ENCODE data around the gene KLF13. TPM values are rescaled to one million over a fixed set of nuclear protein-coding genes. Genes with fewer than 3 reads are reported as not detected.

Gene KLF13
- total RNA-seq, 1 donor = 58.6 TPM

- no peak overlapping the region for H3K4me2 ChIP-seq (ENCODE audit: insufficient read depth, low read length)
- H3K9me3 ChIP-seq (ENCODE audit: low read depth, low read length) = no peaks in the 10 kb centered on the region
- H2AFZ ChIP-seq (ENCODE audit: low read length) = no peak overlapping the region
- H3K4me1 ChIP-seq (ENCODE audit: insufficient read depth, low read length) = peaks cover 10% of the 10 kb centered on the region
- no peak for TF ChIP-seq CTCF (IDR thresholded peaks at IDR 0.05; ENCODE audit: extremely low read depth, low read depth, low read length)
- no peaks in the 10 kb centered on the region for H3K36me3 ChIP-seq (ENCODE audit: insufficient read depth, low read length)
- H3K4me3 ChIP-seq (ENCODE audit: insufficient read depth, low read length) = no peak overlapping the region
- no peak overlapping the region for H3K27ac ChIP-seq (ENCODE audit: low read depth, low read length)
- peak; percentile 43 for DNase-seq (ENCODE audit: insufficient read length, low spot score, missing footprints)
- H3K27me3 ChIP-seq (ENCODE audit: insufficient read depth, low read length) = no peaks in the 10 kb centered on the region
- peaks cover 74% of the 10 kb centered on the region for H3K79me2 ChIP-seq (ENCODE audit: insufficient read depth, low read length)
- H4K20me1 ChIP-seq (ENCODE audit: insufficient read depth, low read length) = peaks cover 43% of the 10 kb centered on the region
These were observed 3.6 kb downstream of the KLF13 start for GRCh38 chr15:31330111-31330785.

- no peak overlapping the region for H3K27ac ChIP-seq (ENCODE audit: low read depth, low read length)
- H3K36me3 ChIP-seq (ENCODE audit: insufficient read depth, low read length) = no peaks in the 10 kb centered on the region
- no peak overlapping the region for H3K4me3 ChIP-seq (ENCODE audit: insufficient read depth, low read length)
- no peaks in the 10 kb centered on the region for H3K27me3 ChIP-seq (ENCODE audit: insufficient read depth, low read length)
- H2AFZ ChIP-seq (ENCODE audit: low read length) = no peak overlapping the region
- no peaks in the 10 kb centered on the region for H3K9me3 ChIP-seq (ENCODE audit: low read depth, low read length)
- peak; percentile 49 for DNase-seq (ENCODE audit: insufficient read length, low spot score, missing footprints)
- H3K4me2 ChIP-seq (ENCODE audit: insufficient read depth, low read length) = no peak overlapping the region
- H4K20me1 ChIP-seq (ENCODE audit: insufficient read depth, low read length) = peaks cover 47% of the 10 kb centered on the region
- peaks cover 79% of the 10 kb centered on the region for H3K79me2 ChIP-seq (ENCODE audit: insufficient read depth, low read length)
- TF ChIP-seq CTCF (IDR thresholded peaks at IDR 0.05; ENCODE audit: extremely low read depth, low read depth, low read length) = no peak
- peaks cover 8% of the 10 kb centered on the region for H3K4me1 ChIP-seq (ENCODE audit: insufficient read depth, low read length)
These were observed 4.2 kb downstream of the KLF13 start for GRCh38 chr15:31330836-31331235.

GRCh38 chr15:31331389-31331788 is 4.8 kb downstream of the KLF13 start:
- Histone ChIP-seq H3K4me3 (ENCODE audit: insufficient read depth, low read length) (no peak overlapping the region), H4K20me1 (ENCODE audit: insufficient read depth, low read length) (peaks cover 51% of the 10 kb centered on the region), H3K4me2 (ENCODE audit: insufficient read depth, low read length) (no peak overlapping the region), H3K79me2 (ENCODE audit: insufficient read depth, low read length) (peaks cover 84% of the 10 kb centered on the region), H3K36me3 (ENCODE audit: insufficient read depth, low read length) (no peaks in the 10 kb centered on the region), H3K27ac (ENCODE audit: low read depth, low read length) (no peak overlapping the region), H2AFZ (ENCODE audit: low read length) (no peak overlapping the region), H3K27me3 (ENCODE audit: insufficient read depth, low read length) (no peaks in the 10 kb centered on the region), H3K9me3 (ENCODE audit: low read depth, low read length) (no peaks in the 10 kb centered on the region), H3K4me1 (ENCODE audit: insufficient read depth, low read length) (peaks cover 8% of the 10 kb centered on the region)
- no peak for TF ChIP-seq CTCF (IDR thresholded peaks at IDR 0.05; ENCODE audit: extremely low read depth, low read depth, low read length)
- peak; percentile 2 for DNase-seq (ENCODE audit: insufficient read length, low spot score, missing footprints)

DNA sequence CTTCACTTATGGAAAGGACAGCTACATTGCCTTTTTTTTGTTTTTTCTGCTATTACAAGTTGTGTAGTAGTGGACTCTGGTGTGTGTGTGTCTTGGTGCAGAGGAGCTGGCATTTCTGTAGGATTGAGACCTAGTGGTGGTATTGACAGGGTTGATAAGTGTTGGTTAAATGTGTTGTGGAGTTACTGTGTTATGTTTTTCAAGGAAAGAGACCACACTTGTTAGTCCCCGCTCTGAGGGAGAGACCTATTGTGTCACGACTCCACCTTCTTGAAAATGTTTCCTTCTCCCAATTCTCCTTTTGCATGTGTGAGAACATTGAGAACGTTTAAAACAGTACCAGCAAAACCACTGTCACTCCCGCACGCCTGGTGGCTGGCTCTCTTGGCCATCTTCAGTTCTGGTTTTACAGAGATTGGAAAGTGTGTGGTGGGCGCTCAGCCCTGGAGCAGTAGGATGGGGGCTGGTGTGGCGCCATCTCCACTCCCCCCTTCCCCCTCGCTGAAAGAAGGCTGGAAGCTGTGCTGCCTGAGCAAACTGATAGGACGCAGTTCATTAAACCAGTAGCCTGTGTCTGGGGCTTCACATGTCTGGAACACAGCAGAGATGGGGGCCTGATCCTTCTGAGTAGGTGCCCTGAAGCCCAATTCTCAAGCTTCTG is 5.5 kb downstream of the KLF13 start:
- H3K79me2 ChIP-seq (ENCODE audit: insufficient read depth, low read length) = peaks cover 92% of the 10 kb centered on the region
- no peak overlapping the region for H2AFZ ChIP-seq (ENCODE audit: low read length)
- H3K9me3 ChIP-seq (ENCODE audit: low read depth, low read length) = no peaks in the 10 kb centered on the region
- H3K27ac ChIP-seq (ENCODE audit: low read depth, low read length) = no peak overlapping the region
- TF ChIP-seq CTCF (IDR thresholded peaks at IDR 0.05; ENCODE audit: extremely low read depth, low read depth, low read length) = no peak
- peaks cover 8% of the 10 kb centered on the region for H3K4me1 ChIP-seq (ENCODE audit: insufficient read depth, low read length)
- no peaks in the 10 kb centered on the region for H3K27me3 ChIP-seq (ENCODE audit: insufficient read depth, low read length)
- peak; percentile 58 for DNase-seq (ENCODE audit: insufficient read length, low spot score, missing footprints)
- no peak overlapping the region for H3K4me2 ChIP-seq (ENCODE audit: insufficient read depth, low read length)
- peaks cover 59% of the 10 kb centered on the region for H4K20me1 ChIP-seq (ENCODE audit: insufficient read depth, low read length)
- no peak overlapping the region for H3K4me3 ChIP-seq (ENCODE audit: insufficient read depth, low read length)
- no peaks in the 10 kb centered on the region for H3K36me3 ChIP-seq (ENCODE audit: insufficient read depth, low read length)

Data from osteoblast (primary cell).